Stimulated activated CD8-positive, alpha-beta memory T cell treated with anti-CD3 and anti-CD28 coated beads, Interleukin-7, amount 100 ng/mL, for 4 hours (primary cell): ENCODE results near the gene ALK.

Experiments used
- DNase-seq, 2 donors: peaks; one replicate each; pipeline ENCODE4 v3.0.0-alpha.2; 2020; ENCODE audit warnings: low read depth in 2 of 2

ALK gene

GRCh38 chr2:29530281-29530680, 391.1 kb downstream of the ALK start:
- no peak for DNase-seq

DNA sequence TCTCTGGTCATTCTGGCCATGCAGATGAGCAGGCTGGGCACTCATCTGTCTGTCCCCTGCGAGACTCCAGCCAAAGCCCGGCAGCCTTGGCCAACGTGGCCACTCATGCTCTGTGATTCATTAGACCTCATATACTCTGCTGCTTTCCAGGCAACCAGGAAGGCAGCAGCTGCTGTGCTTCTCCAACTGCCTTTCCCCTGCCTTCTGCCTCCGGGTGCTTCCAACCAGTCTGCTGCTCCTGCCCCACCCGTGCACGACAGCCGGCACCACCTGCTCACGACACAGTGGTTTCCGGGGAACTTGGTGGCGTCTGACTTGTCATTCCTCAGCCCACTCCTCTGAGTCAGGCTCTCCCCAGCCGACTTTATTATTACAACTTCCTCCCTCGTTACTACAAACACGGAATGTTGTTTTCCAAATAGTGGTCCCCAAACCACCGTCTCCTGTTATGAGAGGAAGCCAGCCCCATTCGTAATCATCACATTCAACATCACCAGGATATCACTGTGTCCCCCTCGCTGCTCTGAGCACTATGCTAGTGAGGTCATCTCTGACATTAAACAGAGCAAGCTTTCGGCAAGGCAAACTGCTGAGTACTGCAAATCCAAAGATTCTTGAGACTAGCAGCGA, 392.4 kb downstream of the ALK start:
- DNase-seq, result no peak

- DNase-seq, result no peak
These were observed 393.0 kb downstream of the ALK start for GRCh38 chr2:29528371-29528770.

- no peak for DNase-seq
These were observed 393.4 kb downstream of the ALK start for GRCh38 chr2:29527947-29528346.

- no peak for DNase-seq
These were observed 394.5 kb downstream of the ALK start for GRCh38 chr2:29526587-29527586.

- DNase-seq, result no peak
These were observed 395.5 kb downstream of the ALK start for GRCh38 chr2:29525921-29526320.

- DNase-seq, result no peak
These were observed 396.7 kb downstream of the ALK start for GRCh38 chr2:29524652-29525051.

DNA sequence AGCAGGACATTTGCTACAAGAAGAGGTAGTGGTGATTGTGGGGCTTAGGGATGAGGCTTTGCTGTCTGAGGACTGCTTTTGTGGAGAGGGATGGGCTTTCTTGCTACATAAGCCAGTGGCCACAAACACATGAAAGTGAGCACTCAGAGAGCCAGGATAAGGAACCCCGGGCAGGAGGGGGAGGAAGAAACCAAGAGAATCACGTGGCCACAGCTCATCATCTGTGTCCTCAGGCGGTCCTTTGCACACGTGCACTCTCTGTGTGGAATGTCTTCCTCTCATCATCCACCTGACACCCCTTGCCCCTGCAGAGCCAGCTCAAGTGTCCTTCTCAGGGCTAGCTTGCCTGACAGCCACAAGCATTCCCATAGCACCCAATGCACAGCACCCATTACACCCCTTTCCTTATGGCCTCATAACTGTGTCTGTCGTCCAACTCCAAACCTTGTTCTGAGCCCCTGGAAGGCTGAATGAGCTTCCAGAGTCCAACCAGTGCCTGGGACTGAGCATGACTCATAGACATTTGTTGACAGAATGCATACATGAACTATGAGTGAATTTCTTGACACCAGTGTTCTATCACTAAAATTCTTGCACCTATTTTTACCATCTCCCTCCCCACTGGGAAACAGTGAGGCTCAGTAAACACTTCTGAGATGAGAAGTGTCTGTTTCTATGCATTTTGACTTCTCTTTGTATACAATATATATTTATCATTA, 398.3 kb downstream of the ALK start:
- DNase-seq, result no peak

DNA sequence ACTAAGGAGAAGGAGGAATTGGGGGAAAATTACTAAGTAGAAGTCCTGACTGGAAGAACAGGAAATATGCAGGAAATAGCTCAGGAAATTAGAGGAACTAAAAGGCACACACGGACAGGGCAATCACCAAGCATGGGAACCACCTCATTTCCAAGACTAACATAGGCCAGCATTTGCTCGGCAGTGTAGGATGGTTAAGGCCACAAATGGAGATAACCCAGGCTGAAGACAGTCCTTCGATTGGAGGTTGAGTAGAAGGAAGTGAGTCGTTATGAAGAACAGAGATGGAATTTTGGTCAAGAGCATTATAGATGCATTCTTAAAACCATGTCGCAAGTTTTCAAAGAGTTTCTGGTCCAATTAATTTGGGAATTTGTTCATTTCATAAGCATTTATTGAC, 401.4 kb downstream of the ALK start:
- DNase-seq, result no peak

DNA sequence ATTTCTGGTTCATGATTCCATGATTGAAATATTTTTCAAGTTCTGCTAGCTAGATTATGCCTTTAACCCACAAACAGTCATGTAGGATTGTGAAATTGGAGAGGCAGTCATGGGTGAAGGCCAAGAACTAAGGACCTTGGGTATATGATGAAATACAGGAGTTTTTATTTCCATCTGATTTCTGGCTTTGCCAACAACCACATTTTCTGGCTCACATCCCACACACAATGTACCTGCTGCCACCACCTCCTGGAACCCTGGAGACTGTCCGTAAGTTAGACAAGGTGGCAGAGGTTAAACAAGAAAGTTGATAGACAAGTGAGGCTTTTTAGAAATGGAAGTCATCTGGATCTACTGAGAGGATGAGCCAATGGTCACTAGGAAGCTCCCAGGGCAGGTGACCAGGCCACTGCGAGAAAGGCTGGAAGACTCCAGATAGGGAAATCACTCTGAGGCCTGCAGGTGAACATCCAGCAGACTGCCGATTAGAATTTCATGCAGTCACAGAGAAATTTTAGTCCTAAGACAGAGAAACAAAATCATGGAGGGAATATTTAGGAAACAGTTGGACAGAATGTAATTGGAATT, 402.0 kb downstream of the ALK start:
- DNase-seq, result no peak

DNA sequence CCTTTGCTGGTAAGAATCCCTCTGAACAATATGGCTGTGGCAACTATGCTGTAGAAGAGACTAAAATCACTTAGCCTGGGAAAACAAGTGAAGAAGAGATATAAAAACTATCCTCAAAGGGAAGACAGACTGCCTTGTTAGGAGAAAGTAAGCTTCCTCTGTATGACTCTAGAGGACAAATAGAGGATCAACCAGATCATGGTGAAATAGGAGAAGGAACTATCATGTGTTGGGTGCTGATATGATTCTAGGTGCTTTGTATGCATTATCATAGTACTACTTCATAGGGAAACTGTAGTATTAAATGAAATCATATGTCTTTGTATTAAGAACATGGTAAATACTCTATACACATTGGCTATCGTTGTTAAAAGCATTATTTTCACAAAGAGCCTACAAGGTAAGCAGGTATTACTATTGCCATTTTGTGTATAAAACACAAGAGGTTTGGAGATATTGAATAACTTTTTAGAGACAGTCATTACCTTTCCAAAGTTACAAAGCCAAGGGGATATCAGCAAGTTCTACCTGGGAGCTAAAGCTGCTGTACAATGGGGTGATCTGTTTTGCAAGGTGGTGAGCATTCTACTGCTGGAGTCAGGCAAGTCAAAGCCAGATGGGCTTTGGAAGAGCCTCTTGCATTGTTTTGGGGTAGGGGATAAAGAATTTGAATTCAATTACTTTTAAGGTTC, 402.6 kb downstream of the ALK start:
- DNase-seq, result no peak

GRCh38 chr2:29518010-29518409, 403.4 kb downstream of the ALK start:
- DNase-seq, result no peak

GRCh38 chr2:29517413-29517812, 404.0 kb downstream of the ALK start:
- no peak for DNase-seq

- DNase-seq, result no peak
These were observed 404.6 kb downstream of the ALK start for GRCh38 chr2:29516767-29517166.

DNA sequence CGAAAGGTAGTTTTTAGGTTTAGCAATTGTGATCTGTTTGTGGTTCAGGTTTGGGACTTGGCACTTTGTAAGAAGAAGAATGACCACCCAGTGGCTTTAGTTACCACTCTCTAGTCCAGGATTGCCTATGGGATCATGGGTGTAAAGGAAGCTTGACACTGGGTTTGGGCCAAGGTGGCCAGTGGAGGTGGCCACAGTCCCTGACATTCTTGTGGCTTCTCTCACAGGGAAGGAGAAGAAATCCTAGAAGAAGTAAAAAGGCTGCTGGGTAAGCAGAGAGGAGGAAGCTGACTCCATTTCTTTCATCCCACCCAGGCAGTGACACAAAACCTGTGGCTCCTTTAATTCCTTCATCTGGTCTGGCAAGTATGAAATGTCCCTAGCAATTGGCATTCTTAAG, 411.5 kb downstream of the ALK start:
- no peak for DNase-seq

DNA sequence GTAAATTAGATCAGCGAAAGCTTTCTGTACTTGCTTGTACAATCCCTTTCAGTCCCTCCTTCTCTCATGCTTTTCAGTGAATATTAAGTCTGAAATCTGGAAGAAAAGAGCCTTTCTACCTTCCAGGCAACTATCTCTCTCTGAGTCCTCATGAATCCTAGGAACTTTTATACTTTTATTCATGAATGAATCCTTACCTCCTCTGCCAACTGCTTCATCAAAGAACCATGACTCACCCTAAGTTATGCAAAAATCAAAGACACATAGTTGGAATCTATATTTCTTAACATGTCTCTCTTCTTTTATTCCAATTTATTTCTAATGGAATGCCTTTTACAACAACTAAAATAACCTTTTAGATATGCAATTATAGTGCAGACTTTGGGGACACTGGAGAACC, 412.0 kb downstream of the ALK start:
- DNase-seq, result no peak

DNA sequence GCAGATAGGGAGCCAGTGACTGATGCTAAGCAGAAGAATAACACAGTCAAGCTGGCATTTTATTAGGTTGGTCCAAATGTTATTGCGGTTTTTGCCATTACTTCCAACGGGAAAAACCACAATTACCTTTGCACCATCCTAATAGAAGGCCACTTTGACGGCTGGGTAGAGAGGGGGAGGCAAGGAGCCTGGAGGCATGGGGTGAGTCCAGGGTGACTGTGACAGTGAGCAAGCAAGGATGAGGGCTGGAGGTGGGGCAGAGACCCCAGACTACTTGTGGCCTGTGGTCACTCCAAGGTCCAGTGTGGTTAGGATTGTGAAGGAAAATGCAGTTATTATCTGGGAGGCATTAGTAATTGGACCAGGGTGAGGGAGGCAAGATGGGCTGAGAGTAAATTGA, 416.6 kb downstream of the ALK start:
- DNase-seq, result no peak

- no peak for DNase-seq
These were observed 418.9 kb downstream of the ALK start for GRCh38 chr2:29502460-29502911.

DNA sequence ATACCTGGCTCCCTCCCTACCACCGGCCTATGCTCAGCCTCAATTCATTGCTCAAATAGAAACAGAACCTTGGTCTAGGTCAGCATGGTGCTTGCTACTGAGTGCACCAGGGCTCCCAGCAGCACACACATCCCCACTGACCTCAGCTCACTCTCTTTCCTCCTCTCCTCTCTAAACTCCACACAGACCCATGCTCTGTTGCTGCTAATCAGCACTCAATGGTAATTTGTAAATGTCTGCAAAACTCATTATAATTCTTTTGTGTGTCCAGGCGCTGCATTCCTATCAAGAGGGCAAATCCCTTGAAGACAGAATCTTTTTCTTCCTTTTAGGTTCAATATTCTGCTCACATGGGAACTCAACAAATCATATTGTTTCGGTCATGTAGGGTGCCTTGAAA, 424.0 kb downstream of the ALK start:
- no peak for DNase-seq

DNA sequence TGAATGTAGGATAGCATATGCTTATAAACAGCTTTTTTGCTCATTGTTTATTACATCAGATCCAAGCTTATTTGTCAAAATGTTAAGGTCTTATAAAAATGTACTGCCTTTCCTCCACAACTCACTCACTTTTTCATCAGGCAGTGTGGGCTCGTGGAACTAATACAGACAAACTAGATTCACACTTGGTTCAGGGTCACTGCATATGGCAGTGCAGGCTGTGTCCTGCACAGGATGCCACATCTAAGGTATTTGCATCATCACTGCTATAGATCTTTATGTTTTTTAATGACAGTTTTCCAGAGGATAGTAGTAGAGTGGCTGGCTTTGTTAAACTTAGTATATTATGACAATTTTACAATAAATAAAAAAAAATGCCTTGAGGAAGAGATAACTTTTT, 425.2 kb downstream of the ALK start:
- DNase-seq, result no peak

- DNase-seq, result no peak
These were observed 425.8 kb downstream of the ALK start for GRCh38 chr2:29495536-29496060.
